ENCODE data around the gene IGSF3.
A peak's percentile ranks its signal among the peaks of the same experiment; 100 is the strongest.

Gene IGSF3

GRCh38 chr1:116572099-116572498 is 95.4 kb downstream of the IGSF3 start:
- no peaks in the 10 kb centered on the region for H3K9me3 ChIP-seq (ENCODE audit: insufficient read depth, low read length, severe bottlenecking)
- H3K79me2 ChIP-seq (ENCODE audit: insufficient read depth, low read length): peaks cover 37% of the 10 kb centered on the region
- H3K4me1 ChIP-seq (ENCODE audit: insufficient read depth, low read length): peaks cover 42% of the 10 kb centered on the region
- H3K36me3 ChIP-seq (ENCODE audit: insufficient read depth, low read length): no peaks in the 10 kb centered on the region
- H4K20me1 ChIP-seq (ENCODE audit: insufficient read depth, low read length): no peaks in the 10 kb centered on the region; the same call in 1 of the 2 replicates
- DNase-seq (no peak), ATAC-seq (ENCODE audit: insufficient read depth, low read depth) (no peak)
- H3K9ac ChIP-seq (ENCODE audit: low read depth, low read length): no peak overlapping the region
- no peak overlapping the region for H2AFZ ChIP-seq (ENCODE audit: low read depth, low read length)
- H3K27me3 ChIP-seq (ENCODE audit: insufficient read depth, low read length, poor library complexity): no peaks in the 10 kb centered on the region
- no peak overlapping the region for H3K4me2 ChIP-seq (ENCODE audit: insufficient read depth, low read length)
- no peak overlapping the region for H3K27ac ChIP-seq (ENCODE audit: low read length)
- no peak for TF ChIP-seq EZH2 (IDR thresholded peaks at IDR 0.05; ENCODE audit: borderline replicate concordance, low read depth, low read length, severe bottlenecking)
- no peak for TF ChIP-seq CTCF (IDR thresholded peaks at IDR 0.05; ENCODE audit: borderline replicate concordance, extremely low read depth, low read length, poor library complexity, severe bottlenecking)
- no peak overlapping the region for H3K4me3 ChIP-seq (ENCODE audit: low read depth in 1 of 2, low read length in 2 of 2)

DNA sequence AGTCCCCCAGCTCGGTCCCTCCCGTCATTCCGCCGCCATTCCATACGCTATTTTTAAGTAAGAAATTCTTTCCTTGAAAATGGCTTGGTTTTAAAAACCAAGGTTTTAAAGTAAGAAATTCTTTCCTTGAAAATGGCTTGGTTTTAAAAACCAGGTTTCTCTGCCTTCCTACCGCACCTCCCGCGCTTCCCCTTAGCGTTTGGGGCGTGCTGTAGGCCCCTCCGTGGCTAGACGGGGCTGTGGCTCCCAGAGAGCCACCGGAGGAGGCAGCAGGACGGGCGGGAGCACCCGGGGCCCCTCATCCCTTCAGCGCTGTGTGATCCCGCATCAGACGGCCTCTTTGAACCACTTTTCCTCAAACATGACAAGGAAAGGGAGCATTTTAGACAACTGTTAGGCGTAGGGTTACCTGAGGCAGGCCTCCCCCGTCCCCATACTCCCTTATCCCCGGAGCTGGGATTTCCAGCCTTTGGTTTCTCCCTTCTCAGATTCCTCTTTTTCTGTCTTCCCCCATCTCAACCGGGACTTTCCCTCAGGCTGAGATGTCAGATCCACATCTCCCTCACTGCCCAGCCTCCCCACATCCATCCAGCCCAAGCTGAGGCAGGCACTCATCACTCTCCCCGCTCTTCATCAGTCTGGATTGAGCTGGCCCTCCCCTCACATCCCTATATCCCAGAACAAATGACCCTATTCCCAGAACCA is 96.2 kb downstream of the IGSF3 start:
- no peaks in the 10 kb centered on the region for H3K27me3 ChIP-seq (ENCODE audit: insufficient read depth, low read length, poor library complexity)
- ATAC-seq (ENCODE audit: insufficient read depth, low read depth) (0 out of 3 replicates have a peak, but pooled peaks have one; percentile 7), DNase-seq (no peak)
- peak overlapping the region; percentile 80 for H3K27ac ChIP-seq (ENCODE audit: low read length)
- H3K9me3 ChIP-seq (ENCODE audit: insufficient read depth, low read length, severe bottlenecking): no peaks in the 10 kb centered on the region
- peaks cover 42% of the 10 kb centered on the region for H3K79me2 ChIP-seq (ENCODE audit: insufficient read depth, low read length)
- peaks cover 42% of the 10 kb centered on the region for H3K4me1 ChIP-seq (ENCODE audit: insufficient read depth, low read length)
- H3K4me3 ChIP-seq (ENCODE audit: low read depth in 1 of 2, low read length in 2 of 2): peak overlapping the region; percentile 32 to 60; a peak in 3 of 4 replicates
- H2AFZ ChIP-seq (ENCODE audit: low read depth, low read length): peak overlapping the region; percentile 69
- peak overlapping the region; percentile 74 for H3K9ac ChIP-seq (ENCODE audit: low read depth, low read length)
- H3K4me2 ChIP-seq (ENCODE audit: insufficient read depth, low read length): peak overlapping the region; percentile 87
- no peaks in the 10 kb centered on the region; the same call in 1 of the 2 replicates for H4K20me1 ChIP-seq (ENCODE audit: insufficient read depth, low read length)
- H3K36me3 ChIP-seq (ENCODE audit: insufficient read depth, low read length): no peaks in the 10 kb centered on the region
- TF ChIP-seq EZH2 (IDR thresholded peaks at IDR 0.05; ENCODE audit: borderline replicate concordance, low read depth, low read length, severe bottlenecking): no peak
- no peak for TF ChIP-seq CTCF (IDR thresholded peaks at IDR 0.05; ENCODE audit: borderline replicate concordance, extremely low read depth, low read length, poor library complexity, severe bottlenecking)

DNA sequence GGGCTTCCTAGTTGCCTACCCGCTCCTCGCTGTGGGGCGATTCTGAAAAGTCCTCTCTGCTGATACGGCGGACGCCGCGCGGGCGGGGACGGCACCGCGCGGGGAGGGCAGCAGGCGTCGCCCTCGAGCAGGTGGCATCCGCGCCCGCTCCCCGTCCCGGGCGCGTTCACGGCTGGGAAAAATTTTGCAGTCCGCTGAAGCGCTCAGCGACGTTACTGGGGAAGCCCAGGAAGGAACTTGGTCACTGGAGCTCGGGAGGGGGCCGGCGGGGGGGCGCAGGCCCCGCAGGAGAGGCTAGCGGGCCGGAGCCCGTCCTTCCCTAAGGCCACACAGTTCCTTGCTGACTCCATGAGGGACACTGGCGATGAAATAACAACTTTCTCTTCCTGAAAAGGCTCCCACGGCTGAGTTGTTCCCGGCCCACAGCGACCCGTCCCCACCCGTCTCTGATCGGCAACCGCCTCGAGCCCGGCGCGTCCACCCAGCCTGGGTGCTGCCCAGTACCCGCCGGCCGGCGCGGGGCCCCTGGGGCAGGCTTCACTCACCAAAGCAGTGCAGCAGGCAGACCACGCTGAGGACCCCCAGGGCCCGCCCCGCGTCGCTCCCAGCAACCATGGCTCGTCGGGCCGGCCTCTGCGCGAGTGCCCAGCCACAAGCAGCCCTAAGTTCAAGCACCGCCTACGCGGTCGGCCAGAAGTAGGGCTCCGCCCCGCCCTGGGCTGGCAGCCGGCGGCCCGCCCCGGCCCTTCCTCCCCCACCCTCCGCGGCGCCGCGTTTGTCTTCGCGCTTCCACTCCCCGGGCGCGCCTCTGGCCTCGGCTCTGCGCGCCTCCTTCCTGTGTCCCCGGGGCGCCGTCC is 96.9 kb downstream of the IGSF3 start, which contains the start of gene CD58:
Gene CD58 (minus strand): TSS at position 669 of the 857 bp plus-strand sequence. CDS start 54 bp downstream, at position 615.
- H3K4me1 ChIP-seq (ENCODE audit: insufficient read depth, low read length): peaks cover 42% of the 10 kb centered on the region
- H4K20me1 ChIP-seq (ENCODE audit: insufficient read depth, low read length): no peaks in the 10 kb centered on the region; the same call in 1 of the 2 replicates
- no peak for TF ChIP-seq EZH2 (IDR thresholded peaks at IDR 0.05; ENCODE audit: borderline replicate concordance, low read depth, low read length, severe bottlenecking)
- TF ChIP-seq CTCF (IDR thresholded peaks at IDR 0.05; ENCODE audit: borderline replicate concordance, extremely low read depth, low read length, poor library complexity, severe bottlenecking): peak; percentile 87
- peak within 1 kb of the TSS; percentile 87 for H3K4me2 ChIP-seq (ENCODE audit: insufficient read depth, low read length)
- peak within 1 kb of the TSS; percentile 80 for H3K27ac ChIP-seq (ENCODE audit: low read length)
- ATAC-seq (ENCODE audit: insufficient read depth, low read depth) (peak; percentile 85), DNase-seq (peak; percentile 88)
- peak within 1 kb of the TSS; percentile 69 for H2AFZ ChIP-seq (ENCODE audit: low read depth, low read length)
- peaks cover 50% of the 10 kb centered on the region for H3K79me2 ChIP-seq (ENCODE audit: insufficient read depth, low read length)
- H3K9ac ChIP-seq (ENCODE audit: low read depth, low read length): peak within 1 kb of the TSS; percentile 74
- no peaks in the 10 kb centered on the region for H3K36me3 ChIP-seq (ENCODE audit: insufficient read depth, low read length)
- H3K9me3 ChIP-seq (ENCODE audit: insufficient read depth, low read length, severe bottlenecking): no peaks in the 10 kb centered on the region
- H3K27me3 ChIP-seq (ENCODE audit: insufficient read depth, low read length, poor library complexity): no peaks in the 10 kb centered on the region
- peak within 1 kb of the TSS; percentile 32 to 60; a peak in 3 of 4 replicates for H3K4me3 ChIP-seq (ENCODE audit: low read depth in 1 of 2, low read length in 2 of 2)
